Smooth muscle cell (in vitro differentiated cells): ENCODE measurements around the gene CLTA. TPM values are rescaled to one million over a fixed set of nuclear protein-coding genes. Genes with fewer than 3 reads are reported as not detected.
A peak's percentile ranks its signal among the peaks of the same experiment; 100 is the strongest.

Experiments used
- DNase-seq: peaks from one replicate; lab custom pipeline; 2025; ENCODE audit not compliant: unreplicated experiment; lab: John Stamatoyannopoulos, UW
- H2AFZ ChIP-seq: fragments of 200-600 bp; sonication (generic); 2 replicates; pipeline ENCODE4 v1.6.0; 2016; ENCODE audit warnings: antibody characterized with exemption, low read depth, mild to moderate bottlenecking
- H3F3A ChIP-seq: fragments of 200-600 bp; sonication (generic); 2 replicates; pipeline ENCODE4 v1.6.0; 2017; ENCODE audit warnings: antibody characterized with exemption, low read depth
- H3K27ac ChIP-seq: fragments of 200-600 bp; sonication (generic); 2 replicates; pipeline ENCODE4 v1.5.1; 2016; ENCODE audit warnings: low read depth, mild to moderate bottlenecking
- H3K27me3 ChIP-seq: fragments of 200-600 bp; sonication (generic); 2 replicates; pipeline ENCODE4 v1.6.1; 2016; ENCODE audit warnings: low read depth, mild to moderate bottlenecking
- H3K36me3 ChIP-seq: fragments of 200-600 bp; sonication (generic); 2 replicates; pipeline ENCODE4 v1.5.1; 2016; ENCODE audit warnings: low read depth
- H3K4me1 ChIP-seq: fragments of 200-600 bp; sonication (generic); 2 replicates; pipeline ENCODE4 v1.5.1; 2016; ENCODE audit warnings: low read depth
- H3K4me2 ChIP-seq: fragments of 200-600 bp; sonication (generic); 2 replicates; pipeline ENCODE4 v1.6.0; 2016; ENCODE audit warnings: mild to moderate bottlenecking
- H3K4me3 ChIP-seq: fragments of 200-600 bp; sonication (generic); 2 replicates; pipeline ENCODE4 v1.5.1; 2016; ENCODE audit warnings: mild to moderate bottlenecking
- H3K79me2 ChIP-seq: fragments of 200-600 bp; sonication (generic); 2 replicates; pipeline ENCODE4 v1.6.0; 2016; ENCODE audit warnings: low read depth, mild to moderate bottlenecking
- H3K9ac ChIP-seq: fragments of 200-600 bp; sonication (generic); 2 replicates; pipeline ENCODE4 v1.6.0; 2016; ENCODE audit warnings: low read depth
- H3K9me3 ChIP-seq: fragments of 200-600 bp; sonication (generic); replicated peaks from 2 replicates; pipeline ENCODE4 v1.5.1; 2016; ENCODE audit warnings: low read depth
- H4K20me1 ChIP-seq: fragments of 200-600 bp; sonication (generic); 2 replicates; pipeline ENCODE4 v1.6.0; 2016; ENCODE audit warnings: low read depth
- WGBS: methylation state at CpG from one replicate; pipeline ENCODE4 v1.1.7; 2016; ENCODE audit warnings: low lambda C conversion rate; 5-methylcytosine and 5-hydroxymethylcytosine counted together
- polyA plus RNA-seq: library from polyadenylated mRNA; unstranded; fragments of >200 nt; fragmentation: Nextera tagmentation; extraction: Ambion mirVana; gene quantifications from 2 replicates; pipeline ENCODE4 v1.2.1, GENCODE V29; 2016
- total RNA-seq: library from RNA; depleted of rRNA; stranded (reverse); fragments of >200 nt; gene quantifications from 2 replicates; pipeline ENCODE4 v1.2.3, GENCODE V29; 2014
- TF ChIP-seq, protein P1 (sequence below): fragments of 200-600 bp; sonication (generic); IDR thresholded peaks from 2 replicates; pipeline ENCODE4 v1.5.1; 2017; ENCODE audit warnings: borderline replicate concordance, mild to moderate bottlenecking, antibody characterized with exemption; ENCODE audit not compliant: insufficient read depth, poor library complexity, severe bottlenecking

The CLTA gene
- total and polyA plus RNA-seq, 2 experiments from 2014 or later = 206 to 226 TPM

DNA sequence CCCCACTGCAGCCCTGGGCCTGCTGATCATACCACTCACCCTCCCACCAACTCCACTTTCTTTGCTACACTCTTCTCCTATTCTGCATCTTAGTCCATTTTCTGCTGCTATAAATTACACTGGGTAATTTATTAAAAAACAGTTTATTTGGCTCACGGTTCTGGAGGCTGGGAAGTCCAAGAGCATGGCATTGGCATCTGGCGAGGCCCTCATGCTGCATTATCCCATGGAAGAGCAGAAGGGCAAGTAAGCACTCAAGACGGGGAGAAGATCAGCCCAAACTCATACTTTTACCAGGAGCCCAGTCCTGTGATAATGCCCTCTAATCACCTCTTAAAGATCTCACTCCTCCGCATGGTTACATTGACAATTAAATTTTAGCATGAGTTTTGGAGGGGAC, 44.8 kb upstream of the CLTA start:
- Histone ChIP-seq H3K79me2 (peaks cover 4% of the 10 kb centered on the region), H3K36me3 (no peaks in the 10 kb centered on the region), H3K27ac (no peak overlapping the region), H3K4me1 (peaks cover 5% of the 10 kb centered on the region), H3F3A (peaks cover 23% of the 10 kb centered on the region), H4K20me1 (no peaks in the 10 kb centered on the region), H3K4me2 (peak overlapping the region; percentile 49), H3K9me3 (no peaks in the 10 kb centered on the region), H2AFZ (no peak overlapping the region), H3K27me3 (no peaks in the 10 kb centered on the region), H3K9ac (no peak overlapping the region), H3K4me3 (no peak overlapping the region)
- 98% methylated on average over 4 of the region's 4 CpGs for WGBS
- no peak for DNase-seq
- TF ChIP-seq, protein P1, sequence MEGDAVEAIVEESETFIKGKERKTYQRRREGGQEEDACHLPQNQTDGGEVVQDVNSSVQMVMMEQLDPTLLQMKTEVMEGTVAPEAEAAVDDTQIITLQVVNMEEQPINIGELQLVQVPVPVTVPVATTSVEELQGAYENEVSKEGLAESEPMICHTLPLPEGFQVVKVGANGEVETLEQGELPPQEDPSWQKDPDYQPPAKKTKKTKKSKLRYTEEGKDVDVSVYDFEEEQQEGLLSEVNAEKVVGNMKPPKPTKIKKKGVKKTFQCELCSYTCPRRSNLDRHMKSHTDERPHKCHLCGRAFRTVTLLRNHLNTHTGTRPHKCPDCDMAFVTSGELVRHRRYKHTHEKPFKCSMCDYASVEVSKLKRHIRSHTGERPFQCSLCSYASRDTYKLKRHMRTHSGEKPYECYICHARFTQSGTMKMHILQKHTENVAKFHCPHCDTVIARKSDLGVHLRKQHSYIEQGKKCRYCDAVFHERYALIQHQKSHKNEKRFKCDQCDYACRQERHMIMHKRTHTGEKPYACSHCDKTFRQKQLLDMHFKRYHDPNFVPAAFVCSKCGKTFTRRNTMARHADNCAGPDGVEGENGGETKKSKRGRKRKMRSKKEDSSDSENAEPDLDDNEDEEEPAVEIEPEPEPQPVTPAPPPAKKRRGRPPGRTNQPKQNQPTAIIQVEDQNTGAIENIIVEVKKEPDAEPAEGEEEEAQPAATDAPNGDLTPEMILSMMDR = no peak

DNA sequence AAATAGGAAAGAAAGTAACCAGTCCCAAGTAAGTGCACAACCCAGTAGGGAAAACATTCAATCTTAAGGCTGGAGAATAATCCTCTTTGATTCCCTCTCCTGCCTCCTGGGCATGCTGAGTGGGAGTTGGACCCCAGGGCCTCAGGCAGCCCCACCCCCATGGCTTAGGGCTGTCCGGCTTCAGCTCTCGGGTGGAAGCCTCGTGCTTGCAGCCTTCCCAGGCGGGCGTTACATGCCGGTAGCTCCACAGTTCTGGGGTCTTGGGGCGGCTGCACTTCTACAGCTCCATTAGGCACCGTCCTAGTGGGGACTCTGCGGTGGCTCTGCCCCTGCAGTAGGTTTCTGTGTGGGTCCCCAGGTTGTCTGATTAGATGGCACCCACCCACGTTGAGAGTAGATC, 44.1 kb upstream of the CLTA start:
- TF ChIP-seq, protein P1 = no peak
- Histone ChIP-seq H3K79me2 (no peaks in the 10 kb centered on the region), H3K27ac (no peak overlapping the region), H3K27me3 (no peaks in the 10 kb centered on the region), H3K9me3 (no peaks in the 10 kb centered on the region), H3K4me2 (peak overlapping the region; percentile 49), H3K4me1 (peaks cover 5% of the 10 kb centered on the region), H3F3A (peaks cover 28% of the 10 kb centered on the region), H3K9ac (no peak overlapping the region), H2AFZ (no peak overlapping the region), H3K4me3 (no peak overlapping the region), H4K20me1 (no peaks in the 10 kb centered on the region), H3K36me3 (no peaks in the 10 kb centered on the region)
- no peak for DNase-seq
- WGBS = 56% methylated on average over 10 of the region's 10 CpGs

DNA sequence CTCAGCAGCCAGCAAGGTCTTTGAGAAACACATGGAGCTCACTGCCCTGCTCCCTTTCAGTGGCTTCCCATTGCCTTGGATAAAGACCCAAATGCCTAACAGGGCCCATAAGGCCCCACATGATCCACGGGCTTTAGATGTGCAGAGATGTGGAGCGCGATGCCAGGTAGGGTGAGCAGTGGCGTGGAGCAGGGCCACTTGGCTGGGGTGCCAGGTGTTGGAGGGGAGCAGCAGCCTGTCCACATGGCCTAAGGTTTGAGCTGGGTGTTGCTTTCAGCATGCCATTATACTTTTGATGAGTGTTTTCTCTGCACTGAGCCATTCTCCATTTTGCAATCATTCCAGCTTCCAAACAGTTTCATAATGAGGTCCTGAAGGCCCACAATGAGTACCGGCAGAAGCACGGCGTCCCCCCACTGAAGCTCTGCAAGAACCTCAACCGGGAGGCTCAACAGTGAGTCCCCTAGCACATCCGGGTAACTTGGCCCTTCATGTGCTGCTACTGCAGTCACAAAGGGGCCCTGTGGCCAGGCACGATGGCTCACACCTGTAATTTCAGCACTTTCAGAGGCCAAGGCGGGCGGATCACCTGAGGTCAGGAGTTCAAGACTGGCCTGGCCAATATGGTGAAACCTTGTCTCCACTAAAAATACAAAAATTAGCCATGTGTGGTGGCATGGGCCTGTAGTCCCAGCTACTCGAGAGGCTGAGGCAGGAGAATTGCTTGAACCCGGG, 43.1 kb upstream of the CLTA start:
- H3K4me1 ChIP-seq = peaks cover 5% of the 10 kb centered on the region

More for the DNA sequence above, 43.1 kb upstream of the CLTA start:
- Histone ChIP-seq H3K4me3 (no peak overlapping the region), H2AFZ (no peak overlapping the region), H3K27me3 (no peaks in the 10 kb centered on the region), H3K9me3 (no peaks in the 10 kb centered on the region), H3K27ac (peak overlapping the region; percentile 83), H4K20me1 (no peaks in the 10 kb centered on the region), H3F3A (peaks cover 31% of the 10 kb centered on the region), H3K36me3 (no peaks in the 10 kb centered on the region), H3K4me2 (peak overlapping the region; percentile 49), H3K79me2 (no peaks in the 10 kb centered on the region), H3K9ac (no peak overlapping the region)
- no peak for DNase-seq
- 95% methylated on average over 14 of the region's 14 CpGs for WGBS
- TF ChIP-seq, protein P1 = no peak
